ENCODE data around the gene CASZ1. TPM values are rescaled to one million over a fixed set of nuclear protein-coding genes. Genes with fewer than 3 reads are reported as not detected.

Gene CASZ1, protein sequence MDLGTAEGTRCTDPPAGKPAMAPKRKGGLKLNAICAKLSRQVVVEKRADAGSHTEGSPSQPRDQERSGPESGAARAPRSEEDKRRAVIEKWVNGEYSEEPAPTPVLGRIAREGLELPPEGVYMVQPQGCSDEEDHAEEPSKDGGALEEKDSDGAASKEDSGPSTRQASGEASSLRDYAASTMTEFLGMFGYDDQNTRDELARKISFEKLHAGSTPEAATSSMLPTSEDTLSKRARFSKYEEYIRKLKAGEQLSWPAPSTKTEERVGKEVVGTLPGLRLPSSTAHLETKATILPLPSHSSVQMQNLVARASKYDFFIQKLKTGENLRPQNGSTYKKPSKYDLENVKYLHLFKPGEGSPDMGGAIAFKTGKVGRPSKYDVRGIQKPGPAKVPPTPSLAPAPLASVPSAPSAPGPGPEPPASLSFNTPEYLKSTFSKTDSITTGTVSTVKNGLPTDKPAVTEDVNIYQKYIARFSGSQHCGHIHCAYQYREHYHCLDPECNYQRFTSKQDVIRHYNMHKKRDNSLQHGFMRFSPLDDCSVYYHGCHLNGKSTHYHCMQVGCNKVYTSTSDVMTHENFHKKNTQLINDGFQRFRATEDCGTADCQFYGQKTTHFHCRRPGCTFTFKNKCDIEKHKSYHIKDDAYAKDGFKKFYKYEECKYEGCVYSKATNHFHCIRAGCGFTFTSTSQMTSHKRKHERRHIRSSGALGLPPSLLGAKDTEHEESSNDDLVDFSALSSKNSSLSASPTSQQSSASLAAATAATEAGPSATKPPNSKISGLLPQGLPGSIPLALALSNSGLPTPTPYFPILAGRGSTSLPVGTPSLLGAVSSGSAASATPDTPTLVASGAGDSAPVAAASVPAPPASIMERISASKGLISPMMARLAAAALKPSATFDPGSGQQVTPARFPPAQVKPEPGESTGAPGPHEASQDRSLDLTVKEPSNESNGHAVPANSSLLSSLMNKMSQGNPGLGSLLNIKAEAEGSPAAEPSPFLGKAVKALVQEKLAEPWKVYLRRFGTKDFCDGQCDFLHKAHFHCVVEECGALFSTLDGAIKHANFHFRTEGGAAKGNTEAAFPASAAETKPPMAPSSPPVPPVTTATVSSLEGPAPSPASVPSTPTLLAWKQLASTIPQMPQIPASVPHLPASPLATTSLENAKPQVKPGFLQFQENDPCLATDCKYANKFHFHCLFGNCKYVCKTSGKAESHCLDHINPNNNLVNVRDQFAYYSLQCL (N-terminal part only)
- total RNA-seq (2022) = 11.1 and 13.2 TPM in 2 replicates
- Bru-seq, nascent RNA = percentile 38 among the genes with signal in this experiment
- percentile 40 among the genes with signal in this experiment for BruChase-seq, experiment 1, labeled RNA remaining after a 6-hour chase
- BruChase-seq, experiment 2, labeled RNA remaining after a 2-hour chase = percentile 42 among the genes with signal in this experiment
- long read RNA-seq, full-length matches to known transcripts = 2 of 10 reads
- long read RNA-seq, partial matches to known transcripts = 4 of 10 reads
- long read RNA-seq, other reads (novel, unspliced or antisense) = 4 of 10 reads

DNA sequence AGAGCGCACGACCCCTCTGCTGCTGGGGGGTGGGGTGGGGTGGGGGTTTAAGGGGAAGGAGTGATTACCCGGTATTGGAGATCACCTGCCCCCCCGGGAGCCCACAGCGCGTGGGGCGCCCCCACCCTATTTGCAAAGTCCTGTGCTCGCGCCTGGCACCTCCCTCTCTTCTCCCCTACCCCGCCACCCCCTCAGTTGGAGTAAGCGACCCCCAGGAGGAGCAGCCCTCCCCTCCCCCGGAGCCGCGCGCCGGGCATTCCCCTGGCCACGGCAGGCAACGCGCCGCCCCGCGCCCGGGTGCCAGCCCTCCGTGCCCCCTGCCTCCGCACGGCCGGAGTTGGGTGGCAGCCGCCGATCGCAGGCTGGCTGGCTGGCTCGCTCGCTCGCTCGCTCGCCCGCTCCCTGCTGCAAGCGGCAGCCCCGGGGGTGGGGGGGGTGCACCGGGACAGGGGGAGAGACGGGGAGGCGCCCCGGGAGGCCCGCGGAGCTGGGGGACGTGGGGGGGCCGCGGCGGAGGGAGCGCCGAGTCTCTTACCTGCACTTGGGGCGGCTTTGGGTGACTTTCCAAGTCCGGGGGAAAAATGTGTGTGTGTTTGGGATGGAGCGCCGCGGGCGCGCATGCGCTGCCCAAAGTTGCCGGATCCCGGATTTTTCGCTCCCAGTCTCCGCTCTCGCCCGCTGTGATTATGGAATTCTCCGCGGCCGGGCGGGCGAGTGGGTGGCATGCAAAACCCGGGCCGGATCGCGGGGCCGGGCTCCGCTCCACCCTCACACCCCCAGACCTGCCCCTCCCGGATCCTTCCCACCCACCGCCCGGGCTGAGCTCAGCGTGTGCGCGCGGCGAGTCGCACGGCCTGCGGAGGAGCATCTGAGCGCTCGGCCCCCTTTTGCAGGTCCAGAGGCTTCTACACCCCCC lies at the start of gene CASZ1:
TSS of gene CASZ1 (minus strand) at position 618 of the 916 bp plus-strand sequence. CDS start 102,757 bp downstream, outside the sequence.
- no peak within 1 kb of the TSS for H3K27ac Mint-ChIP-seq (ENCODE audit: low read depth, unreplicated experiment)
- ChIA-PET POLR2A (interaction anchor here (0.6 to 4.5 kb wide), 9 partner anchors 8 to 268 kb away, joined by 3 to 26 read pairs (median 4); no protein-coding TSS in a partner anchor), CTCF (interaction anchor here (0.7 to 0.8 kb wide), 2 partner anchors 20 to 165 kb away, joined by 3 read pairs; no protein-coding TSS in a partner anchor)
- no peaks in the 10 kb centered on the region for H3K27me3 Mint-ChIP-seq (ENCODE audit: insufficient read depth, unreplicated experiment)
- H3K36me3 Mint-ChIP-seq (ENCODE audit: insufficient read depth, unreplicated experiment) = peaks cover 5% of the 10 kb centered on the region
- no TSS peak for BruUV-seq (replicated peaks)
- no peaks in the 10 kb centered on the region for H3K9me3 Mint-ChIP-seq (ENCODE audit: unreplicated experiment)
- intact Hi-C loops (cut with micrococcal nuclease) = loop anchor here (2.0 to 10.0 kb wide), 4 partner anchors 61 to 264 kb away; no protein-coding TSS in a partner anchor
- peak; percentile 87 for DNase-seq (ENCODE audit: unreplicated experiment)
- peak within 1 kb of the TSS; percentile 95 for H3K4me3 Mint-ChIP-seq (ENCODE audit: unreplicated experiment)
- peaks cover 18% of the 10 kb centered on the region for H3K4me1 Mint-ChIP-seq (ENCODE audit: insufficient read depth, unreplicated experiment)
- TF ChIP-seq, protein P1, sequence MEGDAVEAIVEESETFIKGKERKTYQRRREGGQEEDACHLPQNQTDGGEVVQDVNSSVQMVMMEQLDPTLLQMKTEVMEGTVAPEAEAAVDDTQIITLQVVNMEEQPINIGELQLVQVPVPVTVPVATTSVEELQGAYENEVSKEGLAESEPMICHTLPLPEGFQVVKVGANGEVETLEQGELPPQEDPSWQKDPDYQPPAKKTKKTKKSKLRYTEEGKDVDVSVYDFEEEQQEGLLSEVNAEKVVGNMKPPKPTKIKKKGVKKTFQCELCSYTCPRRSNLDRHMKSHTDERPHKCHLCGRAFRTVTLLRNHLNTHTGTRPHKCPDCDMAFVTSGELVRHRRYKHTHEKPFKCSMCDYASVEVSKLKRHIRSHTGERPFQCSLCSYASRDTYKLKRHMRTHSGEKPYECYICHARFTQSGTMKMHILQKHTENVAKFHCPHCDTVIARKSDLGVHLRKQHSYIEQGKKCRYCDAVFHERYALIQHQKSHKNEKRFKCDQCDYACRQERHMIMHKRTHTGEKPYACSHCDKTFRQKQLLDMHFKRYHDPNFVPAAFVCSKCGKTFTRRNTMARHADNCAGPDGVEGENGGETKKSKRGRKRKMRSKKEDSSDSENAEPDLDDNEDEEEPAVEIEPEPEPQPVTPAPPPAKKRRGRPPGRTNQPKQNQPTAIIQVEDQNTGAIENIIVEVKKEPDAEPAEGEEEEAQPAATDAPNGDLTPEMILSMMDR (IDR thresholded peaks at IDR 0.05; ENCODE audit: unreplicated experiment) = no peak

DNA sequence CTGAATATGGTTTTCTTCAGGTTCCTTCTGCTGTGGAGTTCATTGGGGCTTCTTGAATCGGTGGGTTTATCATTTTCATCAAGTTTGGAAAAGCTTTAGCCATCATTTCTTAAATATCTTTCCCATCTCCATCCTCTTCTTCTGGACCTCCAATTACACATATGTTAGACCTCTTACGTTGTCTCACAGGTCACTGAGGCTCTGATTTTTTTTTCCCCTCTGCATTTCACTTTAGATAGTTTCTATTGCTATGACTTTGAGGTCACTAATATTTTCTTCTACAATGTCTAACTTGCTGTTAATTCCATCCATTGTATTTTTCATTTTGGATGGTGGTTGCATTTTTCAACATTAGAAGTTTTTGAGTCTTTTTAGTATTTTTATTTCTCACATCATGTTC lies 47.3 kb upstream of the CASZ1 start:
- intact Hi-C loops (cut with micrococcal nuclease) = no loop called here
- CTCF ChIA-PET = no interaction called here
- H3K27me3 Mint-ChIP-seq (ENCODE audit: insufficient read depth, unreplicated experiment) = no peaks in the 10 kb centered on the region

DNA sequence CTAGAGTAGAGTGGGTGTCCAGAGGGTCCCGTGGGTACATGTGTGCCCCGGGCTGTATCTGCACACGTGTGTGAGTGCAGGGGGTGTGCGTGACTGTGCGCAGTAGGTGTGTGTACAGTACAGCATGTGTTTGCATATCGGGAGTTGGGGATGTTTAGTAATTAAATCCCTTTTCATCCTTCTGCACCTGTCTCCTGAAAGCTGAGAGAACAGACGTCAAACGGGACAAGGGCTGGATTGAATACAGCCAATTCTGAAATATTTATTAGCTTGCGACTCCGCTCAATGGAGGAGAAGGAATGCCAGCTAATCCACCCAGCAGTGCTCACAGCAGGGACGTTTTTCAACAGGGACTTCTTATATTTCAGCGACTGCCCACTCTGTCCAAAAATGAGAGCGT lies 44.7 kb upstream of the CASZ1 start:
- Mint-ChIP-seq H3K4me1 (ENCODE audit: insufficient read depth, unreplicated experiment) (peaks cover 6% of the 10 kb centered on the region), H3K36me3 (ENCODE audit: insufficient read depth, unreplicated experiment) (no peaks in the 10 kb centered on the region), H3K27ac (ENCODE audit: low read depth, unreplicated experiment) (no peak overlapping the region)

More for the DNA sequence above, 47.3 kb upstream of the CASZ1 start:
- Mint-ChIP-seq H3K9me3 (ENCODE audit: unreplicated experiment) (peaks cover 10% of the 10 kb centered on the region), H3K36me3 (ENCODE audit: insufficient read depth, unreplicated experiment) (no peaks in the 10 kb centered on the region), H3K27ac (ENCODE audit: low read depth, unreplicated experiment) (no peak overlapping the region), H3K4me3 (ENCODE audit: unreplicated experiment) (no peak overlapping the region), H3K4me1 (ENCODE audit: insufficient read depth, unreplicated experiment) (no peaks in the 10 kb centered on the region)
- POLR2A ChIA-PET = no interaction called here
- no TSS peak for BruUV-seq (replicated peaks)
- DNase-seq (ENCODE audit: unreplicated experiment) = no peak
- TF ChIP-seq, protein P1 (IDR thresholded peaks at IDR 0.05; ENCODE audit: unreplicated experiment) = no peak

More for the DNA sequence above, 44.7 kb upstream of the CASZ1 start:
- H3K27me3 Mint-ChIP-seq (ENCODE audit: insufficient read depth, unreplicated experiment) = no peaks in the 10 kb centered on the region
- ChIA-PET POLR2A (no interaction called here), CTCF (interaction anchor here (0.6 to 1.1 kb wide), 3 partner anchors 20 to 1697 kb away, joined by 3 read pairs; no protein-coding TSS in a partner anchor)
- TF ChIP-seq, protein P1 (IDR thresholded peaks at IDR 0.05; ENCODE audit: unreplicated experiment) = no peak
- peaks cover 10% of the 10 kb centered on the region for H3K9me3 Mint-ChIP-seq (ENCODE audit: unreplicated experiment)
- H3K4me3 Mint-ChIP-seq (ENCODE audit: unreplicated experiment) = no peak overlapping the region
- no TSS peak for BruUV-seq (replicated peaks)
- intact Hi-C loops (cut with micrococcal nuclease) = no loop called here
- no peak for DNase-seq (ENCODE audit: unreplicated experiment)

Data from MCF 10A (cell line).